Measurements from ENCODE around the gene PHF2.
A peak's percentile ranks its signal among the peaks of the same experiment; 100 is the strongest.

Gene PHF2

DNA sequence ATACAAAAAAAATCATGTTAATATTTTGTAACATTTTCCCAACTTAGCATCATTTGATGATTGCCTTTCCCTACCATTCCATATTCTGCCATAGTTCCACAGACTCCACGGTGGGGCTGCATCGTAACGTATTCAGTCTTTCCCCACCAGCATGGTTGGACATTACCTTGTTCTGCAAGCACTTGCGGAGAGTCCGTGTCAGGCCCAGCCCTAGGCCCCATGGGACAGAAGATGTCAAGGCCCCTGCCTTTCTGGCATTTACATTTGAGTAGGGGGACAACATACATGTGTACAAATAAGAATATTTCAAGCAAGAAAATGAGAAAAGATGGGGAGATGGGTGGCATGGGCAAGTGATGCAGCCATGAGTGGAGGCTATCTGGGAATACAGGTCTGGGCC lies 8.2 kb upstream of the PHF2 start:
- DNase-seq (ENCODE audit: low read depth in 2 of 2), result no peak

DNA sequence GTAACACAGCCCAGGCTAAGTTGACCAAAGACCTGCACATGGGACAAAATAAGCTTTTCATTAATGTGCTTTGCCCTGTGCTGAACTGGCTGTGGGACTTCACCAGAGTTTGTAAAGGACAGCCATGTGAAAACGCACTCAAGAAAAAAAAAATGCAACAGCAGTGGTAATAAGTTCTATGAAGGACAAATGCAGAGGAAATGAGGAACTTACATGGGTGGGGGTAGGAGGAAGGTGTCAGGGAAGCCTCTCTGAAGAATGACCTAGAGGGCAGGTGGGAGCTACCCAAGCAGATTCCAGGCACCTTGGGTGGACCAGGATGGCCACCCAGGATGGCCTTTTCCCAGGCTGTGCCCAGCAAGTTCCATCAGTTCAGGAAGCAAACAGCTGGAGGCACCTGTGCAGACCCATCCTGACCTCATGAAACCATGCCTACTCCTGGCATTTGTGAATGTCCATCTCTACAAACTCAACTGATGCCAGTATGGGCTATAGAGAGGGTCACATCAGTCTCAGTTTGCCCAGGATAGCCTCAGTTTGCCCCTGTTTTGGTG lies 6.7 kb upstream of the PHF2 start:
- no peak for DNase-seq (ENCODE audit: low read depth in 2 of 2)

DNA sequence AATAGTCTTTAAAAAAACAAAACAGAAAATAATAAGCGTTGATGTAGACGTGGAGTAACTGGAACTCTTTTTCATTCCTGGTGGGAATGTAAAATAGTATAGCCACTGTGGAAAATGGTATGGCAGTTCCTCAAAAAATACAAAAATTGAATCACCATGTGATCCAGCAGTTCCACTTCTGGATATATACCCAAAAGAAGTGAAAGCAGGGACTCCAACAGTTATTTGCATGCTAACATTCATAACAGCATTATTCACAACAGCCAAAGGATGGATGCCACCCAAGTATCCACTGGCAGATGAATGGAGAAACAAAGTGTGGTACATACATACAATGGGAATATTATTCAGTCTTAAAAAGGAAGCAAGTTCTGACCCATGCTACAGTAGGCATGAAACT lies 4.2 kb upstream of the PHF2 start:
- no peak for DNase-seq (ENCODE audit: low read depth in 2 of 2)

DNA sequence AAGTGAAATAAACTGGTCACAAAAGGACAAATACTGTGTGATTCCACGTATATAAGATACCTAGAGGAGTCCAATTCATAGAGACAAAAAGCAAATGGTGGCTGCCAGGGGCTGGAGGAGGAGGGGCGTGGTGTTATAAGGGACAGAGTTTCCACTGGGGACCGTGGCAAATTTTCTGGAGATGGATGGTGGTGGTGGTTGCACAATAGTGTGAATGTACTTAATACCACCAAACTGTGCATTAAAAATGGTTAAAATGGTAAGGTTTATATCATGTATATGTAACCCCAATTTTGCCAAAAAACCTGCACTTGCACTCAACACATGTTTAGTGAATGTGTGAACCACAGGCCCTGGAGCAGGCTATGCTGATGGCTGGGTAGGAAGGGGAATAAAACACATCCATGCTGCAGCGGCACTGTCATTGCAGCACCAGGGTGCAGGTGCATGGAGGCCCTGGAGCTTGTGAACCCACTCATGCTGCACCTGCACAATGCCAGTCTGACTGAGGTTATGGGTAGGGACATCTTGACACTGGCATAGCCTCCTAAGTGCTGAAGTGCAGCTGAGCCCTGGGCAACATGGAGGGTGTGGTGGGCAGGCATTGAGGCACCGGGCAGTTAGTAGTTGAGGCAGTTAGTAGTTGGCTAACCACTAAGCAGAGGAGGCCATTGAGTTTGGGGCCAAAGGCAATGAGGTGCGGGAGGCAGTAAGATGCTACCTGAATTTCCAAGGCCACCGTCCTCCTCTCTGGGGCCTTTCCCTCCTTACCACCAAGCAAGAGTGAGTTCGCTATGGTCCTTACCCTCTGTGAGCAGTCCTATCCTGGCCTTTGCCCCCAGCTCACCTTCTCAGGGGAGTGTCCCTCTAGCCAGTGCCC lies 3.5 kb upstream of the PHF2 start:
- no peak for DNase-seq (ENCODE audit: low read depth in 2 of 2)

DNA sequence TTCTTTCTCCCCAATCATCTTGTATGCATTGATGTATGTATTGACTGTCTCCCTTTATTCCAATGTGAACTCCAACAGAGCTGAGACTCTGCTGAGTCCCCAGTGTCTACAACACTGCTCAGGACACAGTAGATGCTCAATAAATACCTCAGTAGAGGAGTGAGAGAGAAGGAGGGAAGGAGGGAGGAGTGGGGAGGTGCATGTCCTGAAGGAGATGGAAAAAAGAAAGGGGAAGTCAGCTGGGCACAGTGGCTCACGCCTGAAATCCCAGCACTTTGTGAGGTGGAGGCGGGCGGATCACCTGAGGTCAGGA lies 2.9 kb upstream of the PHF2 start:
- DNase-seq (ENCODE audit: low read depth in 2 of 2), result no peak

DNA sequence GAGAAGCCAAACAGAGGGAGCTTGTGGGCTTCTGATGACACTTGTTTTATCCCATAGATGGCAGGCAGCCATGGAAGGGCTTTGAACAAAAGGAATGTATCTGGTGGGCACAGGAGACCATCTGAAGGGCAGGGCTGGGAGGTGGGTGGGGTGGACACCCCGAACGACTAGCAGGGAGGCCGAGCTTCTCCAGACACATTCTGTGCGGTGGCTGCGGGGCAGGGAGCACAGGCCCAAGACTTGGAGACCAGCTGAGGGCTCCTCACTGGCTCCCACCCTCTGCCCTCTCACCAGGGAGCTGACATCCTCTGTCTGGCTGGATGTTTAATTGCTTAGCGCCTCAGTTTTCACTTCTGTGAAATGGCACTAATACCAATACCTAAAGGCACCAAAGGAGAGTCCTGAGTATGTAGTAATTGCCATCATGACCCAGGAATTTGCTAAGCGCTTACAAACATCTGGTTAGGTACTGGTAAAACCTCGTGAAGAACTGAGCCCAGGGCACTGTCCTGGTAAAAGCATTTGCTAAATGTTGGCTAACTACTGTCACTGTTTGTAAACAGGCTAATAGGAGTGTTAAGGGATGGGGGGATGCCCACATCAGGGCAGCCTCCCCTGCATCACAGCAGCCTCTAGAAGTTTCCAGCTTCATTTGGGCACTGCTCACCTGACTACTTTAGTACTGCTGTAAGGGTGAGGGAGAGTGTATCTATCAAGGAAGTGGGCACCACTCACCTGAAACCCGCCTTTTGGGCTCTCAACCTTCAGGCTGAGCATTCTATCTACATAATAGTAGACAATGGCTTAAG lies 2.1 kb upstream of the PHF2 start:
- DNase-seq (ENCODE audit: low read depth in 2 of 2), result no peak

DNA sequence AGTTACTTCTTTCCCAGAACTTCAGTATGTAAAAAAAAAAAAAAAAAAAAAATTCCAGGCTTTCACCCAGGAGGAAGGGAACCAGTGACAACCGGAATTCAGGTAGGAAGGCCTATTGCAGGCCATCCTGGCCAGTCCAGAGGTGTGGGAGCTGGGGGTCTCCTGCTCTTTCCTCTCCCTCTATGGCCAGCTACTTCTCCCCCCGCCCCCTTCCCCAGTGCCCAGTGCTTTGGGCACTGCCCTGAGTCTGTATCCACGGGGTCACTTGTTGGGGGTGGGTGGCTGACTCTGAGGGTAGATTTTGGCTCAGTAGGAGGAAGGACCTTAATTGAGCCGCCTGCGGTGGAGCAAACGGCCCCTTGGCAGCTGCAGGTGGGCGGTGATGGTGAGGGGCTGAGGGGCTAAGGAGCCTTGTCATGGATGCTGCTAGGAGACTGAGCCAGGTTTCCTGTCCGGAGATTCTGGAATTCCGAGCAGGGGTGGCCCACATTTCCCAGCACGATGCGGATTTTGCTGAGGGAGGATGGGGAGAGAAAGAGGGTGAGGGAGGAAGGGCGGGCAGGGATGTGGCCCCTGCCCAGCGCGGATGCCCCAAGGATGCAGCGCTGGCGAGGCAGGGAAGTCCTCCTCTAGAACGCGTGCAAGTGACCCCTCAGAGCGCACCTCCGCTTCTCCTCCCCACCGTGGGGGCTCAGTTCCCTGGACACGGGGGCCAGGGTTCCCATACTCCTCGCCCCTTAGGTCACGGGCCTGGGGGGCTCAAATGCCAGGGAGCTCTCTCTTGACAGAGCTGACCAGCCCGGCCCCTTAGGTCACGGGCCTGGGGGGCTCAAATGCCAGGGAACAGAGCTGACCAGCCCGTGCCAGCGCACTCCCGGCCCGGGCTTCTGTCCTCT lies 1.2 kb upstream of the PHF2 start:
- DNase-seq (ENCODE audit: low read depth in 2 of 2), result no peak

DNA sequence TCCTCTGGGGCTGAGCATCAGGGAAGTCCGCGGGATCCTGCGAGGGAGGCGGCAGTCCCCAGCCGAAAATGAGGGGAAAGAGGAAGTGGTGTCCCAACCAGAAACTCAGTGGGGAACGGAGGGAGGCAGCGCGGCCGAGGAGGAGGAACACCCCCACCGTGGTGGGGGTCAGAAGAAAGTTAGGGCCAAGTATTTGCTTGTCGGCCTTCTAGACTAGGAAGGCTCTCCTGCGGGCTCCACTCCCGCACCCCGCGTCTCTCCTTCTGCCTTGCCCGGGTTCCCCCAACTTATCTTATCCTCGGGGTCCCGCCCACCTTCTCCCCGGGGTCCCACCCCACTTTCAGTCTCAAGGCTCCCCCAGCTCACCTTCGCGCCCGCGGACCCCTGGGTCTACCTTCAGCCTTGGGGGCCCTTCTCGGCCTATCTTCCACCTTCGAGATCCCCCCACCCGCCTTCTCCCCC lies 557 bp upstream of the PHF2 start:
- peak; percentile 25 to 34 for DNase-seq (ENCODE audit: low read depth in 2 of 2)

DNA sequence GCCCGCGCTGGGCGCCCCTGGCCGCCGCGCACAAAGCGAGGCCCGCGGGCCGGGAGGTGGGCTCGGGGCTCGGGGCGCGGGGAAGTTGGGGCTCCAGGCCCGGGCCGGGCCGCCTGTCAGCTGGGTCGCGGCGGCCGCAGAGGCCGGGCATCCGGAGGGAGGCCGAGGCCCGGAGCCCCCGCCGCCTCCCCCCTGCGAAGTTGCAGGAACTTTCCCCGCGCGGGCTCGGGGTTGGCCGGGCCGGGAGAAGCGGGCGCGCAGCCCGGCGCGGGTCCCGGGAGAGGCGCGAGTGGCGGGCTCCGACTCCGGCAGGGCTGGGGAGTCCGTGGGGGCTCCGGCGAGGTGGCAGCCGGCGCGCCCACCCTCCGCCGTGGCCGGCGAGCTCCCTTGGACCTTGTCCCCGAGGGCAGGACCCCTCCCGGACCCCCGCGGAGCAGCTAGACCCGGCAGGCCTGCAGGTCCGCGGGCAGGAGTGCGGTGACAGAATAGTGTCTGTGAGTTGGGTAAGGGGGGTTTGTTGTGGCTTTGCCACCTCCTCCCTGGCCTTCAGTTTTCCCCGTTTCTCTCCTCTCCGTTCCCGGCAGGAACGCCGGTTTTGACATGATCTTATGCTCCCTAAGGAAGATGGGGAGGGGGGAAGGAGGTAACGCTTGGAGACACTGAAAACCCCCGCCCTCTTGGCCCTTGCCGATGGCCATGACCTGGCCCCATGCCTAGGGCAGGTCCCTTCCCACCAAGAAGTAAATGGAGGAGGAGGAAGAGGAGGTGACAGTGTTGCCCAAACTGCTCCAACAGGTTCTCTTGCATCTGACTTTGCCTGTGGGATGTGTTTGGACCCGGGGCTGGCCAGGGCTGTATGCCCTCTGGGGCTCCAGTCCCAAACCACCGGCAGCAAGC lies 942 bp downstream of the PHF2 start:
- DNase-seq (ENCODE audit: low read depth in 2 of 2), result peak in 1 of 2 donors; percentile 6

DNA sequence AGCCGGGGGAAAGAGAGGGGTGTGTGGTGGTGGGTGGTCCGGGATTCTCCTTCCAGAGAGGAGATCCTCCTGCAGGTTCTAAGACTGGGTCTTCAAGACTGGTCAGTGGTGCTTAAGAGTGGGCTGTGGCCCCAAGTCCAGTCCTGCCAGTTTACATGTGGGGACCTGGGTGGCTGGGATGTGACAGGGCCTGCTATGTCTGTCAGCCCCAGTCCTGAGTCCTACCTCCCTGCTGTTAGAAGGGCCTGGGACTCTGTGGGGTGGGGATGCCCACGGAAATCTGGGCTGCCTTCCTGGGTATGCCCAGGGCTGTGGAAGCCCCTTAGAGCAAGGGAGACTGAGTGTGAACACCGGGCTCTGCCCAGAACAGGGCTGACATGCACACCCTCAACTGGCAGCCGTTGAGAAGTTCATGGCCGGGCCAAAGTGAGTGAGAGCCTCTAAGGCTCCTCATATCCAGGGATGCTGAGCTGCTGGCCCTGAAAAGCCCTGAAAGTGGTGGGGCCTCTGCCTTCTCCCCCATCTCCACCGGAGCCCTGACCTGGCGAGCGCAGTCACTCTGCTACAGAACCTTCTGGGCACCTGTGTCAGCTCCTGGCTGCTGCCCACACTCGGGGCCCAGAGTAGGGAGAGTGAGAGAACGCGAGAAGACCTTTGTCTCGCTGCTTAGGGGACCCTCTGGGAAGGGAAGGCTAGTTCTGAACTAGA lies 1.7 kb downstream of the PHF2 start:
- DNase-seq (ENCODE audit: low read depth in 2 of 2), result no peak

DNA sequence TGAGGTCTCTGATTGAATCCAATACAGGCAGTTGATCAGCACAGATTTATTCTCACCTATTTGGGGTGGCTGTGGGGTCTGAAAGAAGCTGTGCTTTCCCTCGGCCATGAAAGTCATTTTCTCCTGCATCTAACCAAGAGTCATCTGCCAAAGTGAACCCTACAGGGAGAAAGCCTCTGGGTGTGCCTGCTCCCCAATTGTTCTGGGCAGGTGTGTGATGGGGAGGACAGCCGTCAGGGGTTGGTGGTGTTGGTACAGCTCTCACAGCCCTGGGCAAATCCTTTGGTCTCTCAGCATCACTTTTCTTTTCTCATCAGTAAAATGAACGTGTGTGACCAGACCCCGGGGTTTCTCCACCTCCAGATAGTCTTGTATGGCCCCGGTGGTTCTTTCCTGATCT lies 2.5 kb downstream of the PHF2 start:
- DNase-seq (ENCODE audit: low read depth in 2 of 2), result no peak

DNA sequence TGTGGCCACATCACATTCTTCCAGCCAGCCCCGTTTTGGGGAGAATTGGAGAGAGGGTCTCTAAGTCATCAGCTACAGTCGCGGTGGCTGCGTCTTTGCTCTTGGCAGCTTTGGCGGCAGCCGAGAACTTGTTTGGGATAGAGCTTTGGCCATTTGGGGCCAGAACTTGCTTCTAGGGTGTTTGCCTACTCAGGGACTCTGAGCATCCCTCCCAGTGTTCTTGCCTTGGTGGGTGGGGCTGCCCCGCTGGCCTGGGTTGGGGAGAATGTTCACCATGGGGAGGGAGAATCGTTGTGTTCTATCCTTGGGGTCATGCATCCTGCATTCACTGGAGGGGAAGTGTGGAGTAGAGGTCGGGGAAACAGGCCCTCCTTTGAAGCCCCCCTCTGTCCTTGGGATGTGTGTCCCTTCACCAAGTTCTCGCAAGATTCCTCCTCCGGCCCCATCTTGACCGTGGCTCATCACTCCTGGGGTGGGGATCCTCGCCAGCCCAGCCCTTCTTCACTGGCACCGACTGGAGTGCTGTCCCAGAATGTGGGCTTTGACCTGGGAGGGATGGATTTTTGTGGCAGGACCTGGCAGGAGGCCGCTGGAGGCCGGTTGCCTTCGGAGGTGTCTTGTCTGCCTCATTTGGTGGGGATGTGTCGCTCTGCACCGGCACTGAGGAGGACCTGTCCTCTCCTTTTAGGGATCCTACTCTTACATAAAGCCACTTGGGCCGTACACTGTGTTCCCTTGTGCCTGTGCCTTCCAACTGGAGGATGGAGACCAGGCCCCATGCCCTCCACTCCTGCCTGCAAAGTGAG lies 3.5 kb downstream of the PHF2 start:
- DNase-seq (ENCODE audit: low read depth in 2 of 2), result no peak

DNA sequence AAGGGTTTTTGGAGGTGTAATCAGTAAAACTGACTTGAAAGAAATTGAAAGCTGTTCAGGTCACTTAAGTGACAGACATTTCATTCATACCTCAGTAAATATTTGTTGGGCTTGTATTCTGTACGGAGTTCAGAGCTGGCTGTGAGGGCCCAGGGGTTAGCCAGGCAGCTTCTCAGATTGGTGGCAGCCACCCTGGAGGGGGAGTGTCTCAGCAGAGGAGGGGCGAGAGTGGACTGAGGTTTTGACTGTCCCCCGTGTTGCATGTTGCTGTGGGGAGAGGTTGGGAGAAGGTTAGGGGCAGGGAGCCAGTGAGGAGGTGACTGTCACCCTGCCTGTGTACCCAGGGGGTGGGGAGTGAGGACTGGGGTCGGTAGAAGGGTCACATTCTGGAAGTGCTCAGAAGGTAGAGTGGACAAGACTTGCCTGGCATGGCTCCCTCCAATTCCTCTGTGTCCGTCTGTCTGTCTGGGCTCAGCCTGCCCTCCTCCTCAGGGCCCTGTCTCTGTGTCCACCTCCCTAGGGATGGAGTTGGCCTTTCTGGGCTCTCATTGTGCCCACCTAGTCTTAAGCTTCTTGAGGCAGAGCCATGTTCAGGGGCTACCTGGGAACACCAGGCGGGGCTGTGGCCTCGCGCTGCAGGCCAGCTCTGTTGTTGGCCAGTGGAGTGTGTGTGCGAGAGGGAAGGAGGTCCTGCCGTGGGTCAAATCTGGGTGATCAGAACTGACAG lies 4.4 kb downstream of the PHF2 start:
- DNase-seq (ENCODE audit: low read depth in 2 of 2), result no peak

DNA sequence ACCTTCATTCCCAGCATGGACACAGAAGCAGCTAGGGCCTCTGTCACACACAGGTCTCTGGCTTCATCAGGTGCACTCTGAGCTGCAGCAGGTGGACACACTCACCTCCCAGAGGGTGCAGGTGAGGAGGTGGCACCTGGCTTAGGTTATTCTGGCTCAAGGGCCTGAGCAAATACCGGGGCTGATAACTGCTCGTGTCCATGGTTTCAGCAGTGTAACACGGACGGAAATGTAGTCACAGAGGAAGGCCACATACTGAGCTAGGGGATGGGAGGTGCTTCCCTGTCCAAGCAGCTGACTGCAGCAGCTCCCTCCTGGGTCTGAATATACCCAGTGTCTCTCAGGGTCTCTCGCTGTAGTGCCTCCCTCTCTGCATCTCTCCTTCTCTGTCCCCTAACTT lies 5.7 kb downstream of the PHF2 start:
- DNase-seq (ENCODE audit: low read depth in 2 of 2), result no peak

DNA sequence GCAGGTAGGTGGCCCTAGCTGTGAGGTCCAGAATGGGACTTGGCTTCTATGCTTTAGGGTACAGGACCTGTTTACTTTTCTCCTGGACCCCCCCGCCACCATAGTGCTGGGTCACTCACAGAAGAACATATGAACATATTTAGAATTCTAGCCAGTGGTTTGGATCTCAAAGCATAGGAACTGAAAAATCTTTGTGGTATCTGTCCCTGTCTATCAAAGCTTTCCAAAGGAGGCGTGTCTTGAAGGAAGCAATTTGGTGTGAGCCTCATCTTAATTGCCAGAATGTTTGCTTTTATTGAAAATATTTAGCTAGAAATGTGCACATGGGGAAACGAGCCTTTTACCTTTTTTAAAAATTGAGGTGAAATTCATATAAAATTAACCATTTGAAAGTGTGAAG lies 6.2 kb downstream of the PHF2 start:
- no peak for DNase-seq (ENCODE audit: low read depth in 2 of 2)

DNA sequence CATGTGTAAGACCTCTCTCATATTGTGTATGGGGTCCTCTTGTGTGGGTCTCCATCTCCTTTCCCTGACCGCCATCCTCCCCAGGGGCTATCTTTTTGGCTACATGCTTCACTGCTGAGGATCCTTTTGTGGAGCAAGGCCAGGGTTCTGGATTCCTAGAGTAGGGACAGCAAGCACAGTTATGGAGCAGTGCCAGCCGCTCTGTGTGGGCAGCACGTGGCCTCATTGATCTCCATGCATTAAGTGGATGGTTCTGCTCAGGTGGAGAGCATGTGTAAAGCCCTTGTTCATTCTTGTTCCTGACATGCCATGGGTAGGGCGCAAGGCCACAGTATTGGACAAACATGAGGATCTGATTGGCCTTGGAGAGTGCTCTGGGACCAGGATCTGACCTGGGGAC lies 8.9 kb downstream of the PHF2 start:
- no peak for DNase-seq (ENCODE audit: low read depth in 2 of 2)

DNA sequence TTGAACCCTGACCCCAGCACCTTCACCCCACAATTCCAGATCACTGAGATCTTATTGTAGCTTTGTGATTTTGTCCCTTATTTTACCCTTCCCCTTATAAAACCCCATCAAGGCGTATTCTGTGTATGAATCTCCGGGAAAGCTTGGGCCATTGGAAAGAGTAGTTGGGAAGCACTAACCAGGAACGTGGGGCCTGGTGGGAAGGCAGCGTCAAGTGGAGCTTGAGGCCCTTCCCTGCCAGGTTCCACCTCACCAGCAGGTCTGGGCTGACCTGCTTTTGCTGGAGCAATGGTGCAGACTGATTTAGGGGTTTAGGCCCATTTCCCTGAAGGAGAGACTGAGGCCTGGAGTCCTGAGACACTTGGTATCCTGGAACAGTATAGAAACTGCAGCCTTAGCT lies 9.3 kb downstream of the PHF2 start:
- no peak for DNase-seq (ENCODE audit: low read depth in 2 of 2)

DNA sequence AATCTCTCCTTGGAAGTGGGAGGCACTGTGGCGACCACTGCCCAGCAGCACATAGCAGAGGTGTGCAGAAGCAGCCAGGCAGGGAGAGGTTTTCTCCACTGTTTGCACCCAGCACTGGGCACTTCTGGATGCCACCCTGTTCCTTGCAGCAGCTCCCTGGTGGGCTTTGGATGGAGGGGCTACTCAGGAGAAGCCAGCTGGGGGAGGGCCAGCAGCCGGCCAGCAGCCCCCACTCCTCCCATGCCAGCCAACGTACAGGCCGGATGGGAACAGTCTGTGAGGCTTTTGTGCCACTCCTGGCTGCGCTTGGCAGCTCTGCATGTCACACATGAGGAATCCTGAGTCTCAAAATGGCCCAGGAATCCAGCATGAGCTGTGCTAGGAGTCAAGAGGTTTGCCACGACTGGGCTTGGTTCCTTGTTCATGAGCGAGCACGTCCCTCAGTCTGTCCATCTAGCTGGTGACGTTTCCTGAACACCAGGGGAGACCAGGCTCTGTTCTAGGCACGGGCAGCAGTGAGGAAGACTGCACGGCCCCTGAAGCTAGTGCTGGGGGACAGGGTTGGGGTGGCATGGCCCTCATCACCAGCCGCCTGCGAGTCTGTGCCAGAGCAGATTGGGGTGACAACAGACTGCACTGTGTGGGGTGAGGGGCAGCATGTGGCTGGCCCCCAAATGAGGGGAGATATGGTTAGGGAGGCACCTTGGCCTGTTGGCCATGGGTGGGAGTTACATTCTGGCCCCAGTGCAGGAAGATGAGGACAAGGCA lies 10.1 kb downstream of the PHF2 start:
- no peak for DNase-seq (ENCODE audit: low read depth in 2 of 2)

All from stimulated activated CD4-positive, alpha-beta T cell treated with anti-CD3 and anti-CD28 coated beads, Interleukin-15, amount 100 ng/mL, for 48 hours (primary cell).